Measurements from ENCODE around the gene SWSAP1. TPM values are rescaled to one million over a fixed set of nuclear protein-coding genes. Genes with fewer than 3 reads are reported as not detected.

The SWSAP1 gene
- total and polyA plus RNA-seq, 9 of the 15 experiments (the other 6 are each of a cell fraction or from before 2014, with no cell fraction given): 0.18 to 2.8 (median 1.7) TPM

Small RNAs within 50 kb of the gene (small RNA-seq; reads per million reads assigned to genes)
- not detected for gene RF00019

Other genes with a start within 250 kb of the SWSAP1 start
Only the 7 nearest of the 20 such genes appear.
- 1.2 and 1.6 TPM in 2 replicates for gene RAB3D, start 35.0 kb upstream of the SWSAP1 start, total RNA-seq (2014; rRNA removed)
- gene RAB3D, start 35.0 kb upstream of the SWSAP1 start, total RNA-seq (2014; rRNA removed; fragmentation: Illumina TruSeq; extraction: Trizol): 1.3 and 1.4 TPM in 2 replicates
- gene RAB3D, start 35.0 kb upstream of the SWSAP1 start, total RNA-seq (2015; rRNA removed; fragmentation: Illumina TruSeq; extraction: Trizol): 1.8 and 1.9 TPM in 2 replicates
- gene RAB3D, start 35.0 kb upstream of the SWSAP1 start, total RNA-seq (2021): 3.3 and 4.5 TPM in 2 replicates
- 3.0 and 3.8 TPM in 2 replicates for gene RAB3D, start 35.0 kb upstream of the SWSAP1 start, polyA plus RNA-seq (2011; rRNA removed)
- gene RAB3D, start 35.0 kb upstream of the SWSAP1 start, polyA plus RNA-seq (2014; fragmentation: Illumina TruSeq; extraction: Trizol): 0.89 and 1.4 TPM in 2 replicates
- gene RAB3D, start 35.0 kb upstream of the SWSAP1 start, polyA plus RNA-seq (2014; fragmentation: Nextera tagmentation; extraction: Ambion mirVana): 1 to 10 TPM in 1 of 2 experiments, under 1 TPM in 1; 0.34 to 1.1 TPM
- gene RAB3D, start 35.0 kb upstream of the SWSAP1 start, polyA plus RNA-seq (2014; rRNA removed): 1.5 and 1.9 TPM in 2 replicates
- gene TMEM205, start 28.4 kb upstream of the SWSAP1 start, total RNA-seq (2014; rRNA removed): 63.3 and 68.9 TPM in 2 replicates
- gene TMEM205, start 28.4 kb upstream of the SWSAP1 start, total RNA-seq (2014; rRNA removed; fragmentation: Illumina TruSeq; extraction: Trizol): 21.2 and 26.1 TPM in 2 replicates
- gene TMEM205, start 28.4 kb upstream of the SWSAP1 start, total RNA-seq (2015; rRNA removed; fragmentation: Illumina TruSeq; extraction: Trizol): 32.0 and 33.7 TPM in 2 replicates
- gene TMEM205, start 28.4 kb upstream of the SWSAP1 start, total RNA-seq (2021): 44.1 and 45.6 TPM in 2 replicates
- 57.7 and 68.8 TPM in 2 replicates for gene TMEM205, start 28.4 kb upstream of the SWSAP1 start, polyA plus RNA-seq (2011; rRNA removed)
- 72.6 and 73.2 TPM in 2 replicates for gene TMEM205, start 28.4 kb upstream of the SWSAP1 start, polyA plus RNA-seq (2014; fragmentation: Illumina TruSeq; extraction: Trizol)
- gene TMEM205, start 28.4 kb upstream of the SWSAP1 start, polyA plus RNA-seq (2014; fragmentation: Nextera tagmentation; extraction: Ambion mirVana): 10 to 100 TPM; 21.3 to 27.3 TPM
- 81.5 and 83.8 TPM in 2 replicates for gene TMEM205, start 28.4 kb upstream of the SWSAP1 start, polyA plus RNA-seq (2014; rRNA removed)
- 3.6 and 3.7 TPM in 2 replicates for gene CCDC159, start 28.1 kb upstream of the SWSAP1 start, total RNA-seq (2014; rRNA removed)
- 3.1 and 3.9 TPM in 2 replicates for gene CCDC159, start 28.1 kb upstream of the SWSAP1 start, total RNA-seq (2014; rRNA removed; fragmentation: Illumina TruSeq; extraction: Trizol)
- 3.9 and 4.7 TPM in 2 replicates for gene CCDC159, start 28.1 kb upstream of the SWSAP1 start, total RNA-seq (2015; rRNA removed; fragmentation: Illumina TruSeq; extraction: Trizol)
- 5.9 and 7.6 TPM in 2 replicates for gene CCDC159, start 28.1 kb upstream of the SWSAP1 start, total RNA-seq (2021)
- 6.8 and 9.4 TPM in 2 replicates for gene CCDC159, start 28.1 kb upstream of the SWSAP1 start, polyA plus RNA-seq (2011; rRNA removed)
- 8.9 and 10.1 TPM in 2 replicates for gene CCDC159, start 28.1 kb upstream of the SWSAP1 start, polyA plus RNA-seq (2014; fragmentation: Illumina TruSeq; extraction: Trizol)
- 1 to 10 TPM in 1 of 2 experiments, under 1 TPM in 1; 0.68 to 2.5 TPM for gene CCDC159, start 28.1 kb upstream of the SWSAP1 start, polyA plus RNA-seq (2014; fragmentation: Nextera tagmentation; extraction: Ambion mirVana)
- 6.8 and 8.6 TPM in 2 replicates for gene CCDC159, start 28.1 kb upstream of the SWSAP1 start, polyA plus RNA-seq (2014; rRNA removed)
- 4.4 and 11.2 TPM in 2 replicates for gene PLPPR2, start 19.2 kb upstream of the SWSAP1 start, total RNA-seq (2014; rRNA removed)
- 1.8 and 2.1 TPM in 2 replicates for gene PLPPR2, start 19.2 kb upstream of the SWSAP1 start, total RNA-seq (2014; rRNA removed; fragmentation: Illumina TruSeq; extraction: Trizol)
- gene PLPPR2, start 19.2 kb upstream of the SWSAP1 start, total RNA-seq (2015; rRNA removed; fragmentation: Illumina TruSeq; extraction: Trizol): 2.6 and 3.1 TPM in 2 replicates
- 15.9 and 17.6 TPM in 2 replicates for gene PLPPR2, start 19.2 kb upstream of the SWSAP1 start, total RNA-seq (2021)
- gene PLPPR2, start 19.2 kb upstream of the SWSAP1 start, polyA plus RNA-seq (2011; rRNA removed): 3.4 and 6.3 TPM in 2 replicates
- gene PLPPR2, start 19.2 kb upstream of the SWSAP1 start, polyA plus RNA-seq (2014; fragmentation: Illumina TruSeq; extraction: Trizol): 8.1 and 12.8 TPM in 2 replicates
- gene PLPPR2, start 19.2 kb upstream of the SWSAP1 start, polyA plus RNA-seq (2014; fragmentation: Nextera tagmentation; extraction: Ambion mirVana): under 1 TPM; 0.49 TPM
- 8.6 and 10.0 TPM in 2 replicates for gene PLPPR2, start 19.2 kb upstream of the SWSAP1 start, polyA plus RNA-seq (2014; rRNA removed)
- 10.0 and 14.7 TPM in 2 replicates for gene EPOR, start 9.6 kb downstream of the SWSAP1 start, total RNA-seq (2014; rRNA removed)
- gene EPOR, start 9.6 kb downstream of the SWSAP1 start, total RNA-seq (2014; rRNA removed; fragmentation: Illumina TruSeq; extraction: Trizol): 2.8 and 3.3 TPM in 2 replicates
- 5.0 and 5.2 TPM in 2 replicates for gene EPOR, start 9.6 kb downstream of the SWSAP1 start, total RNA-seq (2015; rRNA removed; fragmentation: Illumina TruSeq; extraction: Trizol)
- gene EPOR, start 9.6 kb downstream of the SWSAP1 start, total RNA-seq (2021): 14.1 and 15.6 TPM in 2 replicates
- 8.7 and 9.2 TPM in 2 replicates for gene EPOR, start 9.6 kb downstream of the SWSAP1 start, polyA plus RNA-seq (2011; rRNA removed)
- gene EPOR, start 9.6 kb downstream of the SWSAP1 start, polyA plus RNA-seq (2014; fragmentation: Illumina TruSeq; extraction: Trizol): 8.5 and 8.9 TPM in 2 replicates
- gene EPOR, start 9.6 kb downstream of the SWSAP1 start, polyA plus RNA-seq (2014; fragmentation: Nextera tagmentation; extraction: Ambion mirVana): 1 to 10 TPM; 1.3 TPM
- gene EPOR, start 9.6 kb downstream of the SWSAP1 start, polyA plus RNA-seq (2014; rRNA removed): 17.0 and 17.9 TPM in 2 replicates
- 0.16 and 0.32 TPM in 2 replicates for gene RGL3, start 44.6 kb downstream of the SWSAP1 start, total RNA-seq (2014; rRNA removed)
- gene RGL3, start 44.6 kb downstream of the SWSAP1 start, total RNA-seq (2014; rRNA removed; fragmentation: Illumina TruSeq; extraction: Trizol): not detected in 2 replicates
- 0.11 TPM in 1 of 2 replicates, not detected in the other for gene RGL3, start 44.6 kb downstream of the SWSAP1 start, total RNA-seq (2015; rRNA removed; fragmentation: Illumina TruSeq; extraction: Trizol)
- gene RGL3, start 44.6 kb downstream of the SWSAP1 start, total RNA-seq (2021): 0.40 and 0.58 TPM in 2 replicates
- gene RGL3, start 44.6 kb downstream of the SWSAP1 start, polyA plus RNA-seq (2011; rRNA removed): 0.26 and 0.61 TPM in 2 replicates
- gene RGL3, start 44.6 kb downstream of the SWSAP1 start, polyA plus RNA-seq (2014; fragmentation: Illumina TruSeq; extraction: Trizol): 0.22 TPM in 2 replicates
- gene RGL3, start 44.6 kb downstream of the SWSAP1 start, polyA plus RNA-seq (2014; fragmentation: Nextera tagmentation; extraction: Ambion mirVana): not detected
- 0.09 and 0.12 TPM in 2 replicates for gene RGL3, start 44.6 kb downstream of the SWSAP1 start, polyA plus RNA-seq (2014; rRNA removed)
- 0.08 and 0.14 TPM in 2 replicates for gene ODAD3, start 60.5 kb downstream of the SWSAP1 start, total RNA-seq (2014; rRNA removed)
- 0.11 TPM in 1 of 2 replicates, not detected in the other for gene ODAD3, start 60.5 kb downstream of the SWSAP1 start, total RNA-seq (2014; rRNA removed; fragmentation: Illumina TruSeq; extraction: Trizol)
- 0.08 TPM in 1 of 2 replicates, not detected in the other for gene ODAD3, start 60.5 kb downstream of the SWSAP1 start, total RNA-seq (2015; rRNA removed; fragmentation: Illumina TruSeq; extraction: Trizol)
- gene ODAD3, start 60.5 kb downstream of the SWSAP1 start, total RNA-seq (2021): 0.18 and 0.51 TPM in 2 replicates
- 0.19 TPM in 1 of 2 replicates, not detected in the other for gene ODAD3, start 60.5 kb downstream of the SWSAP1 start, polyA plus RNA-seq (2011; rRNA removed)
- gene ODAD3, start 60.5 kb downstream of the SWSAP1 start, polyA plus RNA-seq (2014; fragmentation: Illumina TruSeq; extraction: Trizol): 0.08 and 0.12 TPM in 2 replicates
- under 1 TPM; 0.07 to 0.18 TPM for gene ODAD3, start 60.5 kb downstream of the SWSAP1 start, polyA plus RNA-seq (2014; fragmentation: Nextera tagmentation; extraction: Ambion mirVana)
- gene ODAD3, start 60.5 kb downstream of the SWSAP1 start, polyA plus RNA-seq (2014; rRNA removed): 0.72 and 1.5 TPM in 2 replicates